NCI-H128 (cell line): ENCODE results near the gene CDC37L1.
"Not testable (repeated sequence)": the region's sequence is repeated elsewhere in the genome, so short reads cannot be mapped to it uniquely, and the experiment has no call there.

Experiments used
- DNase-seq: peaks from one replicate; lab custom pipeline; 2025; ENCODE audit not compliant: unreplicated experiment; lab: John Stamatoyannopoulos, UW

Gene CDC37L1

DNA sequence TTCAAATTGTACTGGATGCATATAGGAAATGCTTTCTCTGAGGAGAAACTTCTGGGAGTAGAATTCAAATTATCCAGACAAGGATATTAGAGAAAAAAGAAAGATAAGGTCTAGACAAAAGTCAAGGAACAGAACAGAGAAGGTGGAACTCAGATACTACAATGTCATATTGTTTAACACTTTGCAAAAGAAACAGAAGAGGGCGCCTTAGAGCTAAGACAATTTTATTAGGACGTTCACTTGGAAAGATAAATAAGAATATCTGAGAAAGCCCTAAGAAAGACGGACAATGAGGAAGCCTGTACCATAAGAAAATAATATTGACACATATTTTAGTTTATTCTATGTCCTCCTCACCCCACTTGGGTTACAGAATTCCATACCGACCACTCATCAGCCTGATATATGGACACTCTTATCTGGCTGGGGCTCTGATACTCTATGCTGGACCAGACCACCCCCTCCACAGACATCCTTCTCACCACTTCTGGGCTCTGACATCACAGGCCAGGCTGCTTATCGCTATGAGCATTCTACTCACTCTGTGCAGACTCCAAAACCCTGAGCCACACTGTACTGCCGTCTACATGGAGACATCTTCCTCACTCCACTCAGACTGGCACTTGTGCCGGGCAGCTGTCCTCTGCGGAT, 70.8 kb downstream of the CDC37L1 start:
- no peak for DNase-seq

DNA sequence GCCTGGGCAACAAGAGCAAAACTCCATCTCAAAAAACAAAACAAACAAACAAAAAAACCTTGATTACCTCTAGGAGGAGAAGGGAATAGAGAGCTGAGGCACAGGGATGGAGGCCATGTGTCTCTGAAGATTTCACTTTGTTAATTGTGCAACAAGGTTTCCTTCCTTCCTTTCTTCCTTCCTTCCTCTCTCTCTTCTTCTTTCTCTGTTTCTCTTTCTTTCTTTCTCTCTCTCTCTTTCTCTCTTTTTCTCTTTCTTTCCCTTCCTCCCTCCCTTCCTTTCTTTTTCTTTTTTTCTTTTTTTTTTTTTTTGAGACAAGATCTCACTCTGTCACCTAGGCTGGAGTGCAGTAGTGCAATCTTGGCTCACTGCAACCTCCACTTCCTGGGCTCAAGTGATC, 75.2 kb downstream of the CDC37L1 start:
- not testable (repeated sequence) for DNase-seq

- no peak for DNase-seq
These were observed 75.7 kb downstream of the CDC37L1 start for GRCh38 chr9:4755026-4755609.

DNA sequence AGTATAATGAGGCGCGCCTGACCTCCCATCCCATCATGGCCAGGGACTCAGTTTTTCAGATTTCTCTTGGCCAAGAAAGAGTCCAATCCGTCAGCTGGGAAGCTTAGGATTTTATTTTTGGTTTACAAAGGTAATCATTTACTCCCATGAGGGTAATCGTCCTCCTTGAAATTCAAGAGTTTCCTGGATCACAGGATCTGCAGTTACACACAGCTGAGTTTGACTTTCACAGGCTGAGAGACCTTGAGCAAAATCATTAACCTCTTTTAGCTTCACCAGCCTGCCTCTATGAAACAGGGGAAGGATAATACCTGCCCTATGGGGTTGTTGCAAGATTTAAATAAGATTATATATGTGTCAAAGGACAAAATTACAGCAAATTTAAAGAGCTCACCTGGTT, 77.1 kb downstream of the CDC37L1 start:
- no peak for DNase-seq
